ENCODE results near the gene AKR1C2.
"Not testable (repeated sequence)": the region's sequence is repeated elsewhere in the genome, so short reads cannot be mapped to it uniquely, and the experiment has no call there.

DNA sequence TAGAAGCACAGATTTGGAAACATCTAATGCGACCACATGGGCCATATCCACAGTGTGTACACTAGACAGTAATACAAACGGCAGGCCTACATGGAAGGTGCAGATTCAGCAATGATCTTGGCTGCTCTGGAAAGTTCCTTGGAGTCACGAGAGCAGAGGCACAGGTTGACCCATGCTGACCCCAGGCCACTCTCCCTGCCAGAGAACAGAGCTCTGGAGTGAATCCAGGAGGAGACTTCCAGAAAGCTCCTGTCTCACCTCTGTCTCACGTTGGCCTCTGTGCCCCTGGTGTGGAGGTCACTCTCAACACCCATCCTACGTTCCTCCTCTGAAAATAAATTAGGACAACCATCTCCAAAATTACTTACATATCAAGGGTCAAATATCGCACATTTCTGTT, 12.2 kb downstream of the AKR1C2 start:
- TF ChIP-seq, protein P1, sequence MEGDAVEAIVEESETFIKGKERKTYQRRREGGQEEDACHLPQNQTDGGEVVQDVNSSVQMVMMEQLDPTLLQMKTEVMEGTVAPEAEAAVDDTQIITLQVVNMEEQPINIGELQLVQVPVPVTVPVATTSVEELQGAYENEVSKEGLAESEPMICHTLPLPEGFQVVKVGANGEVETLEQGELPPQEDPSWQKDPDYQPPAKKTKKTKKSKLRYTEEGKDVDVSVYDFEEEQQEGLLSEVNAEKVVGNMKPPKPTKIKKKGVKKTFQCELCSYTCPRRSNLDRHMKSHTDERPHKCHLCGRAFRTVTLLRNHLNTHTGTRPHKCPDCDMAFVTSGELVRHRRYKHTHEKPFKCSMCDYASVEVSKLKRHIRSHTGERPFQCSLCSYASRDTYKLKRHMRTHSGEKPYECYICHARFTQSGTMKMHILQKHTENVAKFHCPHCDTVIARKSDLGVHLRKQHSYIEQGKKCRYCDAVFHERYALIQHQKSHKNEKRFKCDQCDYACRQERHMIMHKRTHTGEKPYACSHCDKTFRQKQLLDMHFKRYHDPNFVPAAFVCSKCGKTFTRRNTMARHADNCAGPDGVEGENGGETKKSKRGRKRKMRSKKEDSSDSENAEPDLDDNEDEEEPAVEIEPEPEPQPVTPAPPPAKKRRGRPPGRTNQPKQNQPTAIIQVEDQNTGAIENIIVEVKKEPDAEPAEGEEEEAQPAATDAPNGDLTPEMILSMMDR (IDR thresholded peaks at IDR 0.05; ENCODE audit: insufficient read depth, low read length, poor library complexity, severe bottlenecking), result not testable (repeated sequence)
- not testable (repeated sequence) for TF ChIP-seq EZH2phosphoT487 (conservative IDR thresholded peaks at IDR 0.05; ENCODE audit: low read length)
